Stimulated activated naive CD4-positive, alpha-beta T cell treated with Interleukin-2 at 50 U/mL for 16 hours (primary cell): ENCODE results near the gene CAPN7.

Experiments
- DNase-seq: peaks from one replicate; lab custom pipeline; 2025; lab: John Stamatoyannopoulos, UW

Gene CAPN7

DNA sequence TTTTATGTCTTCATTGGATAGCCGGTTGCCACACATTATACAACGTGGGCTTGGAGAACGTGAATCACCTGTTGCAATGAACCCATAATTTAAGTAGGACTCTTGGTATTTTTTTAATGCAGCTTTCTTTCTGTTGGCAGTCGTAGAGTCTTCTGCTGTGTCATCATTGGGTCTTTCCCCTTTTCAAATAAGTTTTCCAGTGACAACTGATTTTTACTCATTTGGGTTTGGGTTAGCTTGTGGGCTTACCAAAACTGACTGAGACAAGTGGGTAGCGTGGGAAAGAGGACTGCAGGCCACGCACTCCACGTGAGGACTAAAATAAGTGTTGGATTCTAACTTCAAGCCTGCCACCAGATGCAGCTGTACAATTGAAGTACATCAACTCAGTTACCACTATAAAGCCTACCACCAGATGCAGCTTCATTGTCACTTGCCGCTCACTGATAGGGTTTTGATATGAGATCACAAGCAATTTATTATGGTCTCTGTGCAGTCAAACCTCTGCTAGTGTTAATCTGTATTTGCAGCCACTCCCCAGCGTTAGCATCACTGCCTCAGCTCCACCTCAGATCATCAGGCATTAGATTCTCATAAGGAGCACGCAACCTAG, 6.4 kb upstream of the CAPN7 start:
- no peak for DNase-seq

DNA sequence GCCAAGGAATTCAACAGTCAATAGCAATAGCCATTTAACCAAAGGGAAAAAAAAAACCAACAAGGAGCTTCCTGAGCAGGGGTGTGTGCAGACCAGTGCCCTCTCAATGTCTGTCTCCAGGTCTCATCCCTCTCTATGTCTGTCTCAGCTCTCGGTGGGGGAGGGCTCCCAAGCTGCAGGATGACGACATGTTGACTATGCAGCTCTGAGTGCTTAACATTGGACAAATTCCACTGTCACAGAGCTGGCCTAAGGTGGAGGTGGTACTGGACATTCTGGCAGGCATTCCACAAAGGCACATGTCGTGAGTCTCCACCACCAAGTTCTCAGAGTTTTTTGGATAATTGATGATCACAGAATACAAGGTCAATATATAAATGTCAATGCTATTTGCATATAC, 2.0 kb upstream of the CAPN7 start:
- DNase-seq = no peak

DNA sequence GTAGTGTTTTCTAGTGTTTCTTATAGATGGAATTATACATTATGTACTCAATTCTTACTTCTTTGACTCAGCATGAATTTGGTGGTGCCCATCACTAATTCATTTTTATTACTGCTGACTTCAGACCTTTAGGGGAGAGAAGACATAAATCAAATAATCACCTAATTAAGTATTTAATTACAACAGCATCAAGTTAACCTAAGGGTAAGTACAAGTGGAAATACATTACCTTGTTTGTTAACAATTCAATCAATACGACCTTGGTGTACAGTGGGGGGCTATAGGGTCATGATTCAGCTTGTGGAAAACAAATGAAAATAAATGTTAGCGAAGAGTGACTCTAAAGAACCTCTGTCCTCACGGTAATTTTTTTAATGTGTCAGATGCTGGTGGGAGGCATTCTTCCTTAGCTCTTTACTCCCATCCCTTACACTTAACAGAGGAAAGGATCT, 538 bp upstream of the CAPN7 start:
- no peak for DNase-seq

DNA sequence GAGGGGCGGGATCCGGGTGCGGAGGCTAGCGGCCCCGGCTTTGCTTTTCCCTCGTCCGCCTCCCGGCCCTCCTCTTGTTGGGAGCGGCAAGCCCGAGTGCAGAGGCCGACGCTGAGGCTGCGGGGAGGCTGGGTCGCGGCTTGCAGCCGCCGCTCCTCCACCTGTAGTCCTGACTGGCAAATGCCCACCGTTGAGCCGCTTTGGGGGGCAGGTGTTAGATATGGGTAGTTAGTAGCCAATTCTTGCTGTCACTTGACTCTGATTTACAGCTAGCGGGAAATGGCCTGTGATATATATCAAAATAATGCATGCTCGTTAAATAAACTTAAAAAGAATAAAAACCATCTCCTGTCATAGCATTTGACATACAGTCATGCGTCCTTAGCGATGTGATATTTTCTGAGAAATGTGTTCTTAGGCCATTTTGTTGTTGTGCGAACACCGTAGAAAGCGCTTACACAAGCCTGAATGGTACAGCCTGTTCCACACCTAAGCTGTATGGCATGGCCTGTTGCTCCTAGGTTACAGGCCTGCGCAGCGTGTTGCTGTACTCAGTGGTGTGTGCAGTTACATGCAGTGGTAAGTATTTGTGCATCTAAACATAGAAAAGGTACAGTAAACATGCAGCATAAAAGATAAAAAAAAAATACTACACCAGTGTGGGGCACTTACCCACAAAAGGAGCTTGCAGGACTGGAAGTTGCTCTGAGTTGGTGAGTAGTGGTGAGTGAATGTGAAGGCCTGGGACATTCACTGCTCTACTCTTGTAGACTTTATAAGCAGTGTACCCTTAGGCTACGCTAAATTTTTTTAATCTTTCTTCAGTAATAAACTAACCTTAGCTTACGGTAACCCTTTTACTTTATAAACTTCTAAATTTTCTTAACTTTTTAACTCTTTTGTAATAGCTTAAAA, 873 bp downstream of the CAPN7 start:
- DNase-seq = no peak

DNA sequence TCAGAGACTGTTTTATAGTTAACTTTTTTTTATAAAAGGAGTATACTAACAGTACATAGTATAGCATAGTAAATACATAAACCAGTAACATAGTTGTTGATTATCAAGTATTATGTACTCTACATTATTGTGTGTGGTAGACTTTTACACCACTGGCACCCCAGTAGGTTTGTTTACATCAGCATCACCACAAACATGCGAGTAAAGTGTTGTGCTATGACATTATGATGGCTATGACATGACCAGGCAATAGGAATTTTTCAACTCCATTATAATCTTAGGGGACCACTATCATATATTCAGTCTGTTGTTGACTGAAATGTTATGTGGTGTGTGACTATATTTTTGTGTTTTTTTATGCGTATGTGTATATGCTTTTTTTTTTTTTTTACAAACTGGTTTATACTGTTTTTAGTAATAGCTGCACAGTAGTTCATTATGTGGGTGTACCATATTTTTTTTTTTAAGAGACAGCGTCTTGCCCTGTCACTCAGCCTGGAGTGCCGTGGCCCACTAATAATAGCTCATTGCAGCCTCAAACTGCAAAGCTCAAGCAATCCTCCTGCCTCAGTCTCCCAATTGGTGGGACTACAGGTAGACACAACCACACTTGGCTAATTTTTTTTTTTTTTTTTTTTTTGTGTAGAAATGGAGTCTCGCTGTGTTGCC, 1.9 kb downstream of the CAPN7 start:
- DNase-seq = no peak

DNA sequence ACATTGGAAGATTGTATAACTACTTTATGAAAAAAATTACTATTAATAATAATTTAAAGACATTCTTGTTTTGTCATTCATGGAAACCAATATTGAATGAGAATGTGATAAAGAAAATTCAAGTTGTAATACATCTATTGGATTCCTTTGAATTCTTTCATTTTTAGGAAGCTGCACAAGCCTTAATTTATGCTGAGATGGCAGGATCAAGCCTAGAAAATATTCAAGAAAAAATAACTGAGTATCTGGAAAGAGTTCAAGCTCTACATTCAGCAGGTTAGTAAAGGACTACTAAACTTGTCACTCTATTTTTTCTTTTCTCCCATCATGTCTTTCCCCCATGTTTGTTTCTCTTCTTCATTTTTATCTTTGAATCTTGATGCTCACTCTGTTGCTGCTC, 5.9 kb downstream of the CAPN7 start:
- no peak for DNase-seq

DNA sequence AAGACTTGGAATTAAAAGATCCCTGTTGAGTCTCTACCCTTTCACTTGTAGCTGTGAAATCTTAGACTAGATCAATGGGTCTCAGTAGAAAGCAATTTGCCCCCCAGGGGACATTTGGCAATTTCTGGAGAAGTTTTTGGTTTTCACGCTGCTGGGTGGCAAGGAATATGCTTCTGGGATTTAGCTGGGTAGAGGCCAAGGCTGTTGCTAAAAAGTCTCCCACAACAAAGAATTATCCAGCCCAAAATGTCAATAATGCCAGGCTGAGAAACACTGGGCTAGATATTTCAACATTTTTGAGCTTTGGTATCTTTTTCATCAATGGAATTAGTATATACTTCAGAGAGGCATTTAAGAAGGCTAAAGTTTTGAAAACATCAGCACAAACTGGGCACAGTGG, 8.7 kb downstream of the CAPN7 start:
- DNase-seq = no peak

DNA sequence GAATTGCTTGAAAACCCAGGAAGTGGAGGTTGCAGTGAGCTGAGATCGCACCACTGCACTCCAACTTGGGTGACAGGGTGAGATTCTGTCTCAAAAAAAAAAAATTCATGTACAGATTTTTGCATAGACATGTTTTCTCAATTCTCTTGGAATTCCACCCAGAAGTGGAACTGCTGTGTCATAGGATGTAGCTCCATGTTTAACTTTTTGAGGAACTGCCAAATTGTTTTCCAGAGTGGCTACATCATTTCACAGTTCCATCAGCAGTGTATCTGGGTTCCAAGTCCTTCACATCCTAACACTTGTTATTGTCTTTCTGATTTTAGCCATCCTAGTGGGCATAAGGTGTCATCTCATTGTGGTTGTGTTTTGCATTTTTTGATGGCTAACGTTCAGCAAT, 9.9 kb downstream of the CAPN7 start:
- no peak for DNase-seq

DNA sequence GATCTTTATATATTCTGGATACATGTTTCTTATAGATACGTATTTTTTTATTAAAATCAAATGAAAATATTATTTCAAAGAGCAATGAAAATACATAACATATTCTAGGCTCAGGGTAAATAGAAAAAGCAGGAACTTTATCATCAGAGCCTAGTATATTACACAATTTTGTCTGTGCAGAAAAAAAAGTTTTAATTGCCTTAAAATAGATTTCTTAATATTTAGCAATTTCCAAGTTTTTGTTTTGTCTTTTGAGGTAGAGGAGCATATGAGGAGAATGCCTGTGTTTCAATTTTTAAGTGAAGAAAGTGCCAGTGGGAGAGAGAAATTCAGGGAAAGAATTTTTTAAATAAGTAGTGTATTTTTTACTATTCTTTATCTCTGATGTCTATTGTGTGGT, 10.5 kb downstream of the CAPN7 start:
- DNase-seq = no peak

DNA sequence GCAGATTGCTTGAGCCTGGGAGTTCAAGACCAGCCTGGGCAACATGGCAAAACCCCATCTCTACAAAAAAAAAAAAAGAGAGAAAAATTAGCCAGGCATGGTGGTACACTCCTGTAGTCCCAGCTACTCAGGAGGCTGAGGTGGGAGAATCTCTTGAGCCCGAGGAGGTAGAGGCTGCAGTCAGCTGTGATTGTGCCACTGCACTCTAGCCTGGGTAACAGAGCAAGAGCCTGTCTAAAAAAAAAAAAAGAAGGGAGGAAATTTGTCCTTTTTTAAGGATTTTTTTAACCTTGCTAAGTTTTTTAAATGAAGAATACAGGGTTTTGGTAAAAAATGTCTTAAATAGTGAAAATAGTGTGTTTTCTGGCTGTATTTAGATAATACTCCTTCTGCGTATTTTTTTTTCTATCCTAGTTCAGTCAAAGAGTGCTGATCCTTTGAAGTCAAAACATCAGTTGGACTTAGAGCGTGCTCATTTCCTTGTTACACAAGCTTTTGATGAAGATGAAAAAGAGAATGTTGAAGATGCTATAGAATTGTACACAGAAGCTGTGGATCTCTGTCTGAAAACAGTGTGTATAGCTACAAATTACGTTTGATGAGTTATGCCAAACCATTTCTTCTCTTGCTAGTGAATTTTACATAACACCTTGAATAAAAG, 11.1 kb downstream of the CAPN7 start:
- no peak for DNase-seq

DNA sequence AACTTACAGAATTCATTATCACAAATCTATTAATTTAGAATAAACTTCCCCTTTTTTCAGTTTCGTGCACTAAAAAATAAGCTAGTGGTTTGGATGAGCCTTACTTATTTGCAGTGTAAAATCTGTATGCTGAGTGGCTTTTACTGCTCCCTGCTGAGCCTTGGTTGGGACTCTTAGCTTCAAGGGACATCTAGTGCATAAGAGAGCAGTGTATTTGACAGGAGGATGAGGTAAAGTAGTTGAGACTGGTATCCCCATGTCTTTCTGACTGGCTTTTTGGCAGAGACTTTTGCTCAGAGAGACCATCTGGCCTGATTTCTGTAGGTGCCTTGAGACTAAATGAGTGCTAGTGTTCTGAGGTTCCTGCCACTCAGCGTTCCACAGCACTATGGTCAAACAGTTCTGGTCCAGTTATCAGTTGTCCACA, 11.8 kb downstream of the CAPN7 start:
- no peak for DNase-seq

DNA sequence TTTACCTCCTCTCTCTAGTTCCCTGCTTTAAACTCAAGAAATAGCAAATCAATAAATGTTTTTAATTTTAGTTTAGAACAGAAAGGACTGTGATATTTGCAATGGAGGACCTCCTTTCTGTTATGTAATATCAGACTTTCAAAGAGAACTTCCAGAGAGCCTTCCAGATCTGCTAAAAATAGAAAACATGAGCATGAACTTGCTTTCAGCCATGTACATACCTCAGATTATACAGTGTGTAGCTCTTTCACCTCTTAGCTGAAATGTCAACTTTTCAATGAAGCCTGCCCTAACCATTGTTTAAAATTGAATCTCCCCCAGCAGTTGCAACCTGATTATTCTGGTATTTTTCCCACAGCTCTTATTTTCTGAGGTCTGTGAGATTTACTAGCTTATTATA, 12.6 kb downstream of the CAPN7 start:
- no peak for DNase-seq

DNA sequence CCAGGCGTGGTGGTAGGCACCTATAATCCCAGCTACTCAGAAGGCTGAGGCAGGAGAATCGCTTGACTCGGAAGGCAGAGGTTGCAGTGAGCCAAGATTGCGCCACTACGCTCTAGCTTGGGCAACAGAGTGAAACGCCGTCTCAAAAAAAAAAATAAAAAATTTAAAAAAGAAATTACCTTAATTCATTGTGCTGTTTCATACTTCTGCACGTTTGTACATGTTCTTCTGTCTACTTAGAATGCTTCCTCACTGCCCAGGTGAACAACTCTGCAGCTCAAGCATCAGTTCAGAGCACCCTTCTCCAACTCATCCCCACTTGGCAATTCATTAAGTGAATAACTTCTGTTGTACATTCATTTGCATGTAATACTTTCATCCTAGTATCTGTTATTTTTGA, 14.0 kb downstream of the CAPN7 start:
- DNase-seq = no peak

DNA sequence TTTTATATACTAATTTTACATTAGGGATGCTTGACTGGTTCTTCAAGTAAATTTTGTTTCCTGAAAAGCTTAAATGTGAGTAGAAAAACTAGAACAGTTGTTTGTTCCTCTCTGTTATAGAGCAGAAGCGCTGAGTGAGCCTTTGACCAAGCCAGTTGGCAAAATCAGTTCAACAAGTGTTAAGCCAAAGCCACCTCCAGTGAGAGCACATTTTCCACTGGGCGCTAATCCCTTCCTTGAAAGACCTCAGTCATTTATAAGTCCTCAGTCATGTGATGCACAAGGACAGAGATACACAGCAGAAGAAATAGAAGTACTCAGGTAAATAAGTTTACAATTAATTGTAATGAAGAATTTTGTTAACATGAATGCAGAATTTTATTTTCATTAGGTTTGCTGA, 14.6 kb downstream of the CAPN7 start:
- no peak for DNase-seq

DNA sequence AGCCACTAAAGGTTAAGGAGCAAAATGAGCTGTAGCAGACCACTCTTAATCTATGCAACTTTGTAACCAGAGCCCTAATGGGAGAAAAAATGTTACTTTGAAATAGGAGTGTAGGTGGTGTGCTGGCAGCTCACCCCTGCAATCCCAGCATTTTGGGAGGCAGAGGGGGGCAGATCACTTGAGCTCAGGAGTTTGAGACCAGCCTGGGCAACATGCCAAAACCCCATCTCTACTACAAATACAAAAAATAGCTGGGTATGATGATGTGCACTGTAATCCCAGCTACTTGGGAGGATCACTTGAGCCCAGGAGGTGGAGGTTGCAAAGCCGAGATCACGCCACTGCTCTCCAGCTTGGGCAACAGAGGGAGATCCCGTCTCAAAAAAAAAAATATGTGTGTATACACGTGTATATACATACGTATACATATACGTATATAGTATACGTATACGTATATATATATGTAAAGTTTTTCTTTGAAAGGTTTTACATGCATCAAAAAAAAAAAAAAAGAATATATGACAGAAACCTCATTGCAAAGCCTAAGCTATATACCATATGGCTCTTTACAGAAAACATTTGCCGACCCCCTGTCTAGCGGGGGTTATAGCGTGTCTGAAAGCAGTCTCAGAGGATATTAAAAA, 15.7 kb downstream of the CAPN7 start:
- DNase-seq = no peak

DNA sequence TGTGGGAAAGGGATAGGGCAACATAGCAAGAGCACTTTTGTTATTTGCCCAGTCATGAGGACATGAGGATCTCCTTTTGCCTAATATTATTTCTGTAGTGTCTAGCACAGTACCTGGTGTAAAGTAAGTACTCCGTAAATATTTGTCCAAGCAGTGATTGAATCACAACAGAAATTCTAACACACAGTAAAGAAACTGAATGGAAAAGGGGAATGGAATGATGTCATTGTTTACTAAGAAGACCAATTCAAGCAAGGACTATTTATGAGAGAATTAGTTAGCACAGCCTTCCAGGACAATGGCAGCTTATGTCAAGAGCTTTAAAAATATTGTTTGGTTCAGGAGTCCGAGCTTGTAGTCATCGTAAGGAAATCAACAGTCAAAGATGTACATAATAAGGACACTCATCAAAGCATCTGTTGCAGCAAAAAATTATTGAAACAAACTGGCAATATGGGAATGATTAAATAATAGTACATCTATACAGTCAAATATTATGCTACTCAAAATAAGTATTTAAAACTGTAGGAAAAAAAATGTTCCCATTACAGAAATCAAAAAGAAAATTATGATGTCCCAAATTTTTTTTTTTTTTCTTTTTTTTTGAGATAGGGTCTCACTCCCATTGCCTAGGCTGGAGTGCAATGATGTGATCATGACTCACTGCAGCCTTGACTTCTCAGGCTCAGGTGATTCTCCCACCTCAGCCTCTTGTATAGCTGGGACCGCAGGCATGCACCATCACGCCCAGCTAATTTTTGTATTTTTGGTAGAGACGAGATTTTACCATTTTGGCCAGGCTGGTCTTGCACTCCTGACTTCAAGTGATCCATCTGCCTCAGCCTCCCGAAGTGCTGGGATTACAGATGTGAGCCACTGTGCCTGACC, 17.9 kb downstream of the CAPN7 start:
- DNase-seq = no peak

DNA sequence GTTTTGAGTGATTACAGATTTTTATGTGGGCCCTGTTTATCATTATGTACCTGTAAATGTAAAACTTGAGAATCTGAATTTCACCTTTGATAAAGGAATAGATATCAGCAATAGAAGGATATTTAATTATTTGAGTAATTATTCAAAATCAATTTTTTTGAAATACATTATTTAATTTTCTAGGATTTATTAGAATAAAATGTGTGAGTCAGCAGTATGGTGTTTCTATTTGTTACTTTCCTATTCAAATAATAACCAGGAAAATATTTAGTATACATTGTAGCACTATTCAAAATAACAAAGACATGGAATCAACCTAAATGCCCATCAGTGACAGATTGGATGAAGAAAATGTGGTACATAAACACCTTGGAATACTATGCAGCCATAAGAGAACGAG, 22.1 kb downstream of the CAPN7 start:
- no peak for DNase-seq

DNA sequence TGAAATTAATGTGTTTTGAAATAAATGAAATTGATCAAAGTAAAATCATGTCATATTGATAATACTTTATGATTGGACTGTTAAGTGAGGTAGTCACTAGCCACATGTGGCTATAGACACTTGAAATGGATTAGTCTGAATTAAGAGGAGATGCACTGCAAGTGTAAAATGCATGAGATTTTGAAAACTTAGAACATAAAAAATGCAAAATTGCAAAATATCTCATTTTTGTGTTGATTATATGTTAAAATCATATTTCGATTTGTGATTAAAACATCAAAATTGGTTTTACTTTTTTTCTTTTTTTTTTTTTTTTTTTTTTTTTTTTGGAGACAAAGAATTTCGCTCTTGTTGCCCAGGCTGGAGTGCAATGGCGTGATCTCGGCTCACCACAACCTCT, 23.2 kb downstream of the CAPN7 start:
- no peak for DNase-seq

DNA sequence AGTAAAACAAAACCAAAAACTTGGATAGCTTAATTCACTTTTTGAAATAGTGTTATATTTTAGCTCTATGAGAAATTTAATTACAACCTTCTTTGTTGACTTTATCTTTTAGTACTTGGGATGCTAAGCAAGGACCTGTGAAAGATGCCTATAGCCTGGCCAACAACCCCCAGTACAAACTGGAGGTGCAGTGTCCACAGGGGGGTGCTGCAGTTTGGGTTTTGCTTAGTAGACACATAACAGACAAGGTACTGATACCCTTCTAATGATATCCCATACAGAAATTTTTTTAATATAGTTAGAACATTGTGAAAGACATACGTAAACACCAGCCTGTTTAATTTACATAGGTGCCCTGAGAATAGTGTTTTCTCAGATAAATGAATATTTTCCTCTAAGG, 35.3 kb downstream of the CAPN7 start:
- peak; percentile 46 for DNase-seq

DNA sequence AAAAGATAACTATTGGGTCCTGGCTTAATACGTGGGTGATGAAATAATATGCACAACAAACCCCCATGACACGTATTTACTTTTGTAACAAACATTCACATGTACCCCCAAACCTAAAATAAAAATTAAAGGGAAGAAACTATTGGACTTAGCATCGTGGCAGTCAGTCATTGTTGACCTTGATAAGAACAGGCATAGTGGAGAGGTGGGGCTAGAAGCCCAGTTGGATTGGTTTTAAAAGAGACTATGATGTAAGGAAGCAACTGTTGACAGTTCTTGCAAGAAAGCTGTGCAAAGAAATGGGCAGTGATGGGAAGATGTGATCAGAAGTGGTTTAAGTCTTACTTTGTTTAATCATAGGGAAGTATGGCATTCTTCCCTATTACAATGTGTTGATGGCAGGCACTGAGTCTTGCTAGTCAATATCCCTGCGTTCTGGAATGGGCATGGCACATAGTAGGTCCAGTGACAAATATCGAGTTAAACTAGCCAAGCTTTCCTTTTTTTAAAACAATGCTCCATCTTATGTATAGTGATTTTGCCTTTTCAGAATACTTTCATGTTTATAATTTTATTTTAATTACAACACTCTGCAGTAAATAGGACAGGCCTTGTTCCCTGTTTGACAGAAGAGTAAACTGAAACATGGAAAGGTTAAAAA, 37.9 kb downstream of the CAPN7 start:
- DNase-seq = no peak
